Pancreas (tissue), 10 donors: ENCODE data around the gene NEK11. TPM values are rescaled to one million over a fixed set of nuclear protein-coding genes. Genes with fewer than 3 reads are reported as not detected.

Source experiments
- ATAC-seq, 4 donors: fragments of 200-7000 bp; cut with Tn5 transposase; one replicate each; pipeline versions ENCODE4 v1.8.0 to v1.9.1; 2020; ENCODE audit warnings: mild to moderate bottlenecking in 4 of 4, moderate library complexity in 4 of 4
- DNase-seq, 6 donors: peaks; one replicate each; pipeline ENCODE4 v3.0.0-alpha.2; 2020
- FAIRE-seq: peaks from 2 replicates; lab custom pipeline; 2012; peaks lifted over from hg19 to GRCh38; lab: Jason Lieb, UNC
- H3K27ac ChIP-seq, 4 donors: fragments of 200-600 bp; sonication (generic); 1 replicate in 3 of 4; 2 replicates in 1 of 4; pipeline versions ENCODE4 v1.5.0 to v1.8.0; 2020
- H3K27me3 ChIP-seq, 4 donors: fragments of 200-600 bp; one replicate each; pipeline ENCODE4 v1.8.0; 2021
- H3K36me3 ChIP-seq, 3 donors: fragments of 200-600 bp; sonication (generic) in 1 of 3; one replicate each; pipeline versions ENCODE4 v1.5.0 to v1.8.0; 2020 to 2021
- H3K4me1 ChIP-seq, 3 donors: fragments of 200-600 bp; one replicate each; pipeline ENCODE4 v1.8.0; 2021
- H3K4me3 ChIP-seq, 4 donors: fragments of 200-600 bp; sonication (generic) in 2 of 4; one replicate each; pipeline versions ENCODE4 v1.5.0 to v1.8.0; 2020 to 2021
- H3K9me3 ChIP-seq, 4 donors: fragments of 200-600 bp; one replicate each; pipeline ENCODE4 v1.8.0; 2021
- CTCF ChIP-seq, 4 donors: fragments of 200-600 bp; sonication (generic) in 3 of 4; IDR thresholded peaks; one replicate each; pipeline versions ENCODE4 v1.5.0 to v1.8.0; 2021; ENCODE audit warnings: antibody characterized with exemption in 4 of 4
- WGBS, 2 donors: extraction: QIAGEN DNeasy Blood & Tissue Kit; methylation state at CpG; one replicate each; pipeline ENCODE4 v1.1.7; 2013; 5-methylcytosine and 5-hydroxymethylcytosine counted together
- intact Hi-C, 3 donors: fragments of 100-400 bp; cut with DNase I; formaldehyde crosslinking; loops; one replicate each; pipeline versions ENCODE4 v1.11.1 to v1.14.2; 2022
- polyA plus RNA-seq, 2 donors: library from polyadenylated mRNA; stranded (reverse); fragments of 200-250 nt; gene quantifications; one replicate each; pipeline ENCODE4 v1.2.3, GENCODE V29; 2013
- total RNA-seq, 6 donors: library from RNA; stranded (reverse); fragmentation: NEBNext Ultra II Directional in 4 of 6; extraction: Animal tissue kit (Norgen Biotek cat#: 25700) in 4 of 6; gene quantifications; one replicate each; pipeline versions ENCODE4 v1.2.1 to v1.2.4, GENCODE V29; 2021 to 2023
- donor health status: healthy with polysubstance abuse.
- donor health status: DM: no; HTN: no; CAD: no; lungs with moderate emphysema.
- donor health status: DM: no; HTN: no; CAD: no.
- donor health status: control.
- donor health status: control.
- donor health status: Bipolar disorder and iron deficiency.
- donor health status: DM: yes; HTN: yes; CAD: no.
- donor health status: DM: no; HTN: no; CAD: no.
- donor health status: DM: no; HTN: no; CAD: no.
- donor health status: DM: yes; HTN: yes; CAD: no.

The NEK11 gene
- total and polyA plus RNA-seq, 8 donors: 2.1 to 7.2 (median 3.3) TPM

GRCh38 chr3:131231710-131232389 is 205.2 kb downstream of the NEK11 start:
- ATAC-seq (no peak), FAIRE-seq (no peak), DNase-seq (no peak)
- H3K4me1 ChIP-seq: no peaks in the 10 kb centered on the region
- H3K36me3 ChIP-seq: no peaks in the 10 kb centered on the region
- no peaks in the 10 kb centered on the region for H3K27me3 ChIP-seq
- no peak overlapping the region for H3K27ac ChIP-seq
- WGBS, 2 donors: 82 to 91% methylated on average over 3 of the region's 3 CpGs
- no peak overlapping the region for H3K4me3 ChIP-seq
- H3K9me3 ChIP-seq: no peaks in the 10 kb centered on the region
- no peak for TF ChIP-seq CTCF (IDR thresholded peaks at IDR 0.05)
- intact Hi-C loops: no loop called here

- no peak for TF ChIP-seq CTCF (IDR thresholded peaks at IDR 0.05)
- intact Hi-C loops: no loop called here
- Histone ChIP-seq H3K9me3 (no peaks in the 10 kb centered on the region), H3K27me3 (no peaks in the 10 kb centered on the region), H3K27ac (no peak overlapping the region), H3K36me3 (no peaks in the 10 kb centered on the region), H3K4me1 (no peaks in the 10 kb centered on the region), H3K4me3 (no peak overlapping the region)
- DNase-seq: no peak
- no peak for FAIRE-seq
- WGBS, 2 donors: 90 to 91% methylated on average over 3 of the region's 3 CpGs
- no peak for ATAC-seq
These were observed 206.1 kb downstream of the NEK11 start for GRCh38 chr3:131232711-131233267.

- H3K27me3 ChIP-seq: no peaks in the 10 kb centered on the region
- DNase-seq (no peak), FAIRE-seq (no peak), ATAC-seq (no peak)
- no peaks in the 10 kb centered on the region for H3K36me3 ChIP-seq
- intact Hi-C loops: no loop called here
- no peaks in the 10 kb centered on the region for H3K4me1 ChIP-seq
- H3K4me3 ChIP-seq: no peak overlapping the region
- no peaks in the 10 kb centered on the region for H3K9me3 ChIP-seq
- H3K27ac ChIP-seq: no peak overlapping the region
- TF ChIP-seq CTCF (IDR thresholded peaks at IDR 0.05): no peak
- WGBS, 2 donors: 68 to 74% methylated on average over 5 of the region's 5 CpGs
These were observed 207.4 kb downstream of the NEK11 start for GRCh38 chr3:131233900-131234668.

- Histone ChIP-seq H3K9me3 (no peaks in the 10 kb centered on the region), H3K27ac (no peak overlapping the region), H3K36me3 (no peaks in the 10 kb centered on the region), H3K4me3 (no peak overlapping the region), H3K27me3 (no peaks in the 10 kb centered on the region), H3K4me1 (no peaks in the 10 kb centered on the region)
- DNase-seq (no peak), FAIRE-seq (no peak), ATAC-seq (no peak)
- intact Hi-C loops: no loop called here
- no peak for TF ChIP-seq CTCF (IDR thresholded peaks at IDR 0.05)
- WGBS, 2 donors: 81 to 83% methylated on average over 6 of the region's 6 CpGs
These were observed 209.7 kb downstream of the NEK11 start for GRCh38 chr3:131236421-131236820.
